Fibroblast of lung (primary cell): ENCODE measurements around the gene PTPRE. TPM values are rescaled to one million over a fixed set of nuclear protein-coding genes. Genes with fewer than 3 reads are reported as not detected.

Experiments
- DNase-seq, 2 donors: peaks; one replicate each; pipeline versions ENCODE4 v3.0.0 to v3.0.0-alpha.2; 2010; ENCODE audit warnings: low read depth in 2 of 2
- H2AFZ ChIP-seq: 2 replicates; pipeline ENCODE4 v1.5.1; 2012; ENCODE audit warnings: low read length, control low read depth, inconsistent platforms
- H3K27ac ChIP-seq: 2 replicates; pipeline ENCODE4 v1.5.1; 2011; ENCODE audit warnings: low read length, control low read depth; ENCODE audit not compliant: insufficient read depth
- H3K27me3 ChIP-seq: 2 replicates; pipeline ENCODE4 v1.5.1; 2011; ENCODE audit warnings: mild to moderate bottlenecking, low read length; ENCODE audit not compliant: control insufficient read depth, insufficient read depth
- H3K36me3 ChIP-seq: 2 replicates; pipeline ENCODE4 v1.5.1; 2011; ENCODE audit warnings: low read length; ENCODE audit not compliant: control insufficient read depth, insufficient read depth
- H3K4me1 ChIP-seq: 2 replicates; pipeline ENCODE4 v1.5.1; 2011; ENCODE audit warnings: low read length; ENCODE audit not compliant: control insufficient read depth, insufficient read depth; ENCODE audit errors: extremely low read depth
- H3K4me2 ChIP-seq: 2 replicates; pipeline ENCODE4 v1.5.1; 2011; ENCODE audit warnings: low read length, control low read depth; ENCODE audit not compliant: insufficient read depth; ENCODE audit errors: extremely low read depth
- H3K4me3 ChIP-seq, 4 experiments: fragments of 200-600 bp in 1 of 4; sonication (generic) in 1 of 4; replicated peaks in 1 of 4; 2 replicates each; pipeline ENCODE4 v1.5.1; 2011 to 2016; ENCODE audit warnings: low read length in 4 of 4, low read depth in 3 of 4, mild to moderate bottlenecking in 3 of 4, control low read depth in 2 of 4, inconsistent platforms in 1 of 4, mixed read lengths in 1 of 4; ENCODE audit not compliant: insufficient read depth in 1 of 4; ENCODE audit errors: control extremely low read depth in 1 of 4
- H3K79me2 ChIP-seq: 2 replicates; pipeline ENCODE4 v1.5.1; 2012; ENCODE audit warnings: mild to moderate bottlenecking, low read length, inconsistent platforms; ENCODE audit not compliant: control insufficient read depth, insufficient read depth
- H3K9ac ChIP-seq: 2 replicates; pipeline ENCODE4 v1.5.1; 2011; ENCODE audit warnings: mild to moderate bottlenecking, low read length, control low read depth; ENCODE audit not compliant: insufficient read depth
- H3K9me3 ChIP-seq: 2 replicates; pipeline ENCODE4 v1.5.1; 2012; ENCODE audit warnings: low read depth, low read length; ENCODE audit not compliant: control insufficient read depth, insufficient read depth
- H4K20me1 ChIP-seq: 2 replicates; pipeline ENCODE4 v1.5.1; 2011; ENCODE audit warnings: low read length; ENCODE audit not compliant: control insufficient read depth, insufficient read depth; ENCODE audit errors: extremely low read depth
- EZH2 ChIP-seq: IDR thresholded peaks from 2 replicates; pipeline ENCODE4 v1.5.1; 2012; ENCODE audit warnings: low read length, control low read depth, mild to moderate bottlenecking; ENCODE audit errors: missing control alignments
- polyA plus RNA-seq, 2 donors: library from polyadenylated mRNA; depleted of rRNA in 1 of 2; stranded (reverse) in 1 of 2; unstranded in 1 of 2; fragments of >200 nt; gene quantifications; 2 replicates each; pipeline ENCODE4 v1.2.1, GENCODE V29; 2011 to 2012; ENCODE audit warnings: missing spikeins in 1 of 2
- total RNA-seq: library from RNA; depleted of rRNA; stranded (reverse); fragments of >200 nt; gene quantifications from 2 replicates; pipeline ENCODE4 v1.2.1, GENCODE V29; 2014
- TF ChIP-seq, protein P1 (sequence below), 2 donors: IDR thresholded peaks in 1 of 2; conservative IDR thresholded peaks in 1 of 2; 1 replicate in 1 of 2; 2 replicates in 1 of 2; pipeline ENCODE4 v1.5.1; 2011 to 2012; ENCODE audit warnings: low read length in 2 of 2, control low read depth in 1 of 2, inconsistent platforms in 1 of 2, low read depth in 1 of 2, mild to moderate bottlenecking in 1 of 2

PTPRE gene
- total and polyA plus RNA-seq, 2 donors (not counting 1 experiment from before 2014, with no cell fraction given) = 0.75 to 1.8 TPM

DNA sequence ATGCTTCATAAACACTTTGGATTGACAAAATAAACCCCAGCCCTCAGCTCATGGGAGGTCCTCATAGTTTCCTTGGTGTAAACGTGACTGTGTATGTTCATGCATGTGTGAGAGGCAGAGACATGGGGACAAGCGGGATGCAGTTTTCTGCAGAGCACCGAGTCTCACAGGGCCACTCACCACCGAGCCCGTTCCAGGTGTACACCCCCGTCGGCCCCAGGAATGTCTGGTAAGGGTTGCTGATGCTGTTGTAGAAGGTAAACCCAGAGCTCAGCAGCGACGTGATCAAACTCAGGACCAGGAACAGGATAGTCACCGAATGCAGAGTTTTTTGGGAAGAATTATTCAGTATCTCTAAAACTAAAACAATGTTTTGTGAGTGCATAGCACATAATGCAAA, 23.4 kb upstream of the PTPRE start:
- Histone ChIP-seq H3K9me3 (no peaks in the 10 kb centered on the region), H3K4me3 (no peak overlapping the region), H3K27ac (no peak overlapping the region), H3K27me3 (no peaks in the 10 kb centered on the region), H3K4me1 (no peaks in the 10 kb centered on the region), H3K79me2 (no peaks in the 10 kb centered on the region), H3K4me2 (no peak overlapping the region), H2AFZ (no peak overlapping the region), H3K9ac (no peak overlapping the region), H3K36me3 (no peaks in the 10 kb centered on the region), H4K20me1 (no peaks in the 10 kb centered on the region)
- TF ChIP-seq EZH2 = no peak
- TF ChIP-seq, protein P1, sequence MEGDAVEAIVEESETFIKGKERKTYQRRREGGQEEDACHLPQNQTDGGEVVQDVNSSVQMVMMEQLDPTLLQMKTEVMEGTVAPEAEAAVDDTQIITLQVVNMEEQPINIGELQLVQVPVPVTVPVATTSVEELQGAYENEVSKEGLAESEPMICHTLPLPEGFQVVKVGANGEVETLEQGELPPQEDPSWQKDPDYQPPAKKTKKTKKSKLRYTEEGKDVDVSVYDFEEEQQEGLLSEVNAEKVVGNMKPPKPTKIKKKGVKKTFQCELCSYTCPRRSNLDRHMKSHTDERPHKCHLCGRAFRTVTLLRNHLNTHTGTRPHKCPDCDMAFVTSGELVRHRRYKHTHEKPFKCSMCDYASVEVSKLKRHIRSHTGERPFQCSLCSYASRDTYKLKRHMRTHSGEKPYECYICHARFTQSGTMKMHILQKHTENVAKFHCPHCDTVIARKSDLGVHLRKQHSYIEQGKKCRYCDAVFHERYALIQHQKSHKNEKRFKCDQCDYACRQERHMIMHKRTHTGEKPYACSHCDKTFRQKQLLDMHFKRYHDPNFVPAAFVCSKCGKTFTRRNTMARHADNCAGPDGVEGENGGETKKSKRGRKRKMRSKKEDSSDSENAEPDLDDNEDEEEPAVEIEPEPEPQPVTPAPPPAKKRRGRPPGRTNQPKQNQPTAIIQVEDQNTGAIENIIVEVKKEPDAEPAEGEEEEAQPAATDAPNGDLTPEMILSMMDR (conservative IDR thresholded peaks at IDR 0.05 in 1 of 2, IDR thresholded peaks at IDR 0.05 in 1 of 2; ENCODE audit: low read depth in 1 of 2, low read length in 2 of 2) = no peak
- no peak for DNase-seq

GRCh38 chr10:127884501-127884900, 22.4 kb upstream of the PTPRE start:
- Histone ChIP-seq H3K27me3 (no peaks in the 10 kb centered on the region), H3K4me3 (no peak overlapping the region), H3K9ac (no peak overlapping the region), H3K36me3 (no peaks in the 10 kb centered on the region), H3K9me3 (no peaks in the 10 kb centered on the region), H3K4me1 (no peaks in the 10 kb centered on the region), H2AFZ (no peak overlapping the region), H3K4me2 (no peak overlapping the region), H3K27ac (no peak overlapping the region), H4K20me1 (no peaks in the 10 kb centered on the region), H3K79me2 (no peaks in the 10 kb centered on the region)
- no peak for DNase-seq
- TF ChIP-seq, protein P1 (conservative IDR thresholded peaks at IDR 0.05 in 1 of 2, IDR thresholded peaks at IDR 0.05 in 1 of 2; ENCODE audit: low read depth in 1 of 2, low read length in 2 of 2) = no peak
- no peak for TF ChIP-seq EZH2

DNA sequence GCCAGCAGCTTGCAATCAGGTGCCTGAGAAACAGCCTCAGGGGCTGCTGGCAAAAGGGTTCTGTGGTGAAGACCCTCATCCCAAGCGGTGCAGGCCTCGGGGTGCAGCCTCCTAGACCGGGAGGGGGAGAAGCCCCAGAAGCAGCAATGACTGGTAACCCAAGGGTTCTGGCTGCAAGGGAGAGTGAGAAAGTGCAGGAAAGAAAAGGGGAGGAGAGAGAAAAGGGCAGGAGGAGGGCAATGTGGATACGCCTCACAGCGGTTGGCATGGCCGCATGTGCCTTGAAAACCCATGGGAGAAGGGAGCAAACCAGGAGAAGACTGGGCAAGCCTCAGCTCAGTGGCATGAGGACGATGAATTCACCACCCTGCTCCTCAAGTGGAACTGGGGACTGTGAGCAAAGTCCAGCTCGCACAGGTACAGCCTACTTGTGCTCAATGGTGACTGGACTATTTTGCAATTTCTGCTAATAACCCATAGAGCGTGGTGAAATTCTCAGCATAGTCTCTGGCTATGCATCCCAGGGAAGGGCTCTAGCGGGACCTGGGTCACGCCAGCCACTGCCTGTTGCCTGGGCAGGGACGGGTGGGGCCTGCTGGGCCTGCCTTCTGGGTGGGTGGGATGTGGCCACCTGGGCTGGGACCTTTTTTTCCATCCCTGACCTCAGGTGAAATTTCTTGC, 20.4 kb upstream of the PTPRE start:
- H3K9ac ChIP-seq = no peak overlapping the region
- TF ChIP-seq EZH2 = no peak
- TF ChIP-seq, protein P1 (conservative IDR thresholded peaks at IDR 0.05 in 1 of 2, IDR thresholded peaks at IDR 0.05 in 1 of 2; ENCODE audit: low read depth in 1 of 2, low read length in 2 of 2) = no peak
- H3K36me3 ChIP-seq = no peaks in the 10 kb centered on the region
- H3K79me2 ChIP-seq = no peaks in the 10 kb centered on the region
- no peaks in the 10 kb centered on the region for H3K9me3 ChIP-seq
- no peak overlapping the region for H3K4me2 ChIP-seq
- H3K27ac ChIP-seq = no peak overlapping the region
- no peak overlapping the region for H3K4me3 ChIP-seq
- no peaks in the 10 kb centered on the region for H4K20me1 ChIP-seq
- H2AFZ ChIP-seq = no peak overlapping the region
- no peaks in the 10 kb centered on the region for H3K27me3 ChIP-seq
- no peak for DNase-seq
- no peaks in the 10 kb centered on the region for H3K4me1 ChIP-seq
